Fibroblast of villous mesenchyme (primary cell): ENCODE measurements around the gene LGALS3BP. TPM values are rescaled to one million over a fixed set of nuclear protein-coding genes. Genes with fewer than 3 reads are reported as not detected.
A peak's percentile ranks its signal among the peaks of the same experiment; 100 is the strongest.

ENCODE experiments used
- DNase-seq: peaks from one replicate; pipeline ENCODE4 v3.0.0-alpha.2; 2010; ENCODE audit warnings: low read depth
- H3K4me3 ChIP-seq: 2 replicates; pipeline ENCODE4 v1.5.1; 2011; ENCODE audit warnings: low read depth, mild to moderate bottlenecking, low read length
- CTCF ChIP-seq: IDR thresholded peaks from 2 replicates; pipeline ENCODE4 v1.5.1; 2012; ENCODE audit warnings: low read depth, mild to moderate bottlenecking, low read length; ENCODE audit not compliant: insufficient read depth
- total RNA-seq: library from RNA; depleted of rRNA; stranded (reverse); fragments of >200 nt; gene quantifications from 2 replicates; pipeline ENCODE4 v1.2.3, GENCODE V29; 2012

Gene LGALS3BP
- total RNA-seq, 1 donor = 297 TPM

GRCh38 chr17:78971756-78972506, 7.8 kb downstream of the LGALS3BP start:
- no peak overlapping the region for H3K4me3 ChIP-seq
- TF ChIP-seq CTCF = no peak
- DNase-seq = no peak

- peak; percentile 80 for DNase-seq
- TF ChIP-seq CTCF = peak; percentile 86
- H3K4me3 ChIP-seq = no peak overlapping the region
Observed at GRCh38 chr17:78970834-78971755, 8.6 kb downstream of the LGALS3BP start.

GRCh38 chr17:78969865-78970264, 9.9 kb downstream of the LGALS3BP start:
- DNase-seq = no peak
- no peak overlapping the region for H3K4me3 ChIP-seq
- TF ChIP-seq CTCF = no peak

GRCh38 chr17:78967782-78968362, 11.9 kb downstream of the LGALS3BP start:
- no peak for TF ChIP-seq CTCF
- no peak for DNase-seq
- H3K4me3 ChIP-seq = no peak overlapping the region

GRCh38 chr17:78966910-78967600, 12.7 kb downstream of the LGALS3BP start:
- no peak overlapping the region for H3K4me3 ChIP-seq
- no peak for TF ChIP-seq CTCF

GRCh38 chr17:78966123-78966813, 13.5 kb downstream of the LGALS3BP start:
- no peak for TF ChIP-seq CTCF
- H3K4me3 ChIP-seq = no peak overlapping the region
- DNase-seq = no peak

More at GRCh38 chr17:78966910-78967600, 12.7 kb downstream of the LGALS3BP start:
- DNase-seq = no peak
